Urinary bladder (tissue), 4 donors: ENCODE measurements around the gene NDFIP1. TPM values are rescaled to one million over a fixed set of nuclear protein-coding genes. Genes with fewer than 3 reads are reported as not detected.
A peak's percentile ranks its signal among the peaks of the same experiment; 100 is the strongest.

ENCODE experiments used
- DNase-seq: peaks from one replicate; pipeline ENCODE4 v3.0.0-alpha.2; 2015; ENCODE audit errors: extremely low spot score
- H3K27ac ChIP-seq: one replicate; pipeline ENCODE4 v1.5.1; 2013; ENCODE audit warnings: low read depth, mild to moderate bottlenecking, moderate library complexity
- H3K36me3 ChIP-seq: one replicate; pipeline ENCODE4 v1.6.1; 2013; ENCODE audit warnings: mild to moderate bottlenecking, moderate library complexity; ENCODE audit not compliant: insufficient read depth
- H3K4me1 ChIP-seq: one replicate; pipeline ENCODE4 v1.6.1; 2013; ENCODE audit warnings: mild to moderate bottlenecking, moderate library complexity; ENCODE audit not compliant: insufficient read depth
- H3K4me3 ChIP-seq: one replicate; pipeline ENCODE4 v1.5.1; 2013; ENCODE audit warnings: low read depth, low read length
- WGBS: extraction: QIAGEN DNeasy Blood & Tissue Kit; methylation state at CpG from one replicate; pipeline ENCODE4 v1.1.7; 2013; 5-methylcytosine and 5-hydroxymethylcytosine counted together
- polyA plus RNA-seq: library from polyadenylated mRNA; stranded (reverse); fragments of 200-250 nt; gene quantifications from one replicate; pipeline ENCODE4 v1.2.3, GENCODE V29; 2013
- total RNA-seq: library from RNA; depleted of rRNA; stranded (reverse); fragments of >200 nt; gene quantifications from one replicate; pipeline ENCODE4 v1.2.3, GENCODE V29; 2014
- donor health status: healthy with polysubstance abuse.
- donor health status: healthy.

The NDFIP1 gene
- total and polyA plus RNA-seq, 2 donors: 86.2 to 88.2 TPM

- Histone ChIP-seq H3K27ac (no peak overlapping the region), H3K4me3 (no peak overlapping the region), H3K36me3 (no peaks in the 10 kb centered on the region), H3K4me1 (no peaks in the 10 kb centered on the region)
- WGBS: 50% methylated on average over 7 of the region's 7 CpGs
- DNase-seq: no peak
These were observed 8.3 kb upstream of the NDFIP1 start for GRCh38 chr5:142100307-142100706.

DNA sequence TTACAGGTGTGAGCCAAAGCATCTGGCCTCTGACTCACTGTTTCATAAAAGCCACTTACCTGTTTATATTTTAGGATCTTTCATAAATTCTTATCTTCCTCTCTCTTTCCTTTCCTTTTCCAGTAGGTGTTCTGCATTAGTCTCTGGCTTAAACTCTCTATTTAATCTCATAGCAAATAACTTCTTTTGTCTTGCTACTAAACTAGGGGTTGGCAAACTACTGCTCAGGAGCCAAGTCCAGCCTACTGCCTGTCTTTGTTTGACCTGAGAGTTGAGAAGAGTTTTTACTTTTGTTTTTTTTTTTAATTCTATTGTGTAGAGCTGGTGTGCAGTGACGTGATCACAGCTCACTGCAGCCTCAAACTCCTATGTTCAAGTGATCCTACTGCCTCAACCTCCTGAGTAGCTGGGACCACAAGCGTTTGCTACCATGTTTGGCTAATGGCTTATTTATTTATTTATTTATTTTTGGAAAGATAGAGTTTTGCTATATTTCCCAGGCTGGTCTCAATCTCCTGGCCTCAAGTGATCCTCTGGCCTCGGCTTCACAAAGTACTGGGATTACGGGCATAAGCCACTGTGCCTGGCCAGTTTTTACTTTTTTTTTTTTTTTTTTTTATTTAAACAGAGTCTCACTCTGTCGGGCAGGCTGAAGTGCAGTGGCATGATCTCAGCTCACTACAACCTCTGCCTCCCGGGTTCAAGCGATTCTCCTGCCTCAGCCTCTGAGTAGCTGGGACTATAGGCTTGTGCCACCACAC, 5.4 kb upstream of the NDFIP1 start:
- WGBS: 85% methylated on average over 7 of the region's 7 CpGs
- H3K4me1 ChIP-seq: no peaks in the 10 kb centered on the region
- no peaks in the 10 kb centered on the region for H3K36me3 ChIP-seq
- no peak overlapping the region for H3K4me3 ChIP-seq
- DNase-seq: no peak
- no peak overlapping the region for H3K27ac ChIP-seq

GRCh38 chr5:142104491-142104890, 4.1 kb upstream of the NDFIP1 start:
- Histone ChIP-seq H3K4me3 (no peak overlapping the region), H3K36me3 (no peaks in the 10 kb centered on the region), H3K4me1 (no peaks in the 10 kb centered on the region), H3K27ac (no peak overlapping the region)
- DNase-seq: no peak
- 81% methylated on average over 4 of the region's 4 CpGs for WGBS

- H3K4me1 ChIP-seq: no peaks in the 10 kb centered on the region
- H3K36me3 ChIP-seq: no peaks in the 10 kb centered on the region
- no peak overlapping the region for H3K4me3 ChIP-seq
- peak; percentile 60 for DNase-seq
- H3K27ac ChIP-seq: peak overlapping the region; percentile 50
- 27% methylated on average over 3 of the region's 3 CpGs for WGBS
These were observed 2.5 kb upstream of the NDFIP1 start for GRCh38 chr5:142106061-142106460.

- Histone ChIP-seq H3K27ac (no peak overlapping the region), H3K4me1 (no peaks in the 10 kb centered on the region), H3K4me3 (no peak overlapping the region), H3K36me3 (no peaks in the 10 kb centered on the region)
- no peak for DNase-seq
- 80% methylated on average over 2 of the region's 2 CpGs for WGBS
These were observed 1.4 kb upstream of the NDFIP1 start for GRCh38 chr5:142107036-142107735.

GRCh38 chr5:142107736-142108431, 695 bp upstream of the NDFIP1 start:
- peak overlapping the region; percentile 88 for H3K4me3 ChIP-seq
- 69% methylated on average over 11 of the region's 11 CpGs for WGBS
- peak overlapping the region; percentile 100 for H3K27ac ChIP-seq
- peaks cover 1% of the 10 kb centered on the region for H3K4me1 ChIP-seq
- H3K36me3 ChIP-seq: no peaks in the 10 kb centered on the region
- no peak for DNase-seq

GRCh38 chr5:142109331-142110045, 909 bp downstream of the NDFIP1 start:
- peak overlapping the region; percentile 88 for H3K4me3 ChIP-seq
- no peak for DNase-seq
- under 1% methylated on average over 21 of the region's 21 CpGs for WGBS
- no peaks in the 10 kb centered on the region for H3K36me3 ChIP-seq
- peaks cover 3% of the 10 kb centered on the region for H3K4me1 ChIP-seq
- H3K27ac ChIP-seq: peak overlapping the region; percentile 100

- Histone ChIP-seq H3K4me1 (peaks cover 5% of the 10 kb centered on the region), H3K27ac (no peak overlapping the region), H3K4me3 (peak overlapping the region; percentile 88), H3K36me3 (no peaks in the 10 kb centered on the region)
- no peak for DNase-seq
- WGBS: 2% methylated on average over 9 of the region's 9 CpGs
These were observed 1.5 kb downstream of the NDFIP1 start for GRCh38 chr5:142110046-142110531.

DNA sequence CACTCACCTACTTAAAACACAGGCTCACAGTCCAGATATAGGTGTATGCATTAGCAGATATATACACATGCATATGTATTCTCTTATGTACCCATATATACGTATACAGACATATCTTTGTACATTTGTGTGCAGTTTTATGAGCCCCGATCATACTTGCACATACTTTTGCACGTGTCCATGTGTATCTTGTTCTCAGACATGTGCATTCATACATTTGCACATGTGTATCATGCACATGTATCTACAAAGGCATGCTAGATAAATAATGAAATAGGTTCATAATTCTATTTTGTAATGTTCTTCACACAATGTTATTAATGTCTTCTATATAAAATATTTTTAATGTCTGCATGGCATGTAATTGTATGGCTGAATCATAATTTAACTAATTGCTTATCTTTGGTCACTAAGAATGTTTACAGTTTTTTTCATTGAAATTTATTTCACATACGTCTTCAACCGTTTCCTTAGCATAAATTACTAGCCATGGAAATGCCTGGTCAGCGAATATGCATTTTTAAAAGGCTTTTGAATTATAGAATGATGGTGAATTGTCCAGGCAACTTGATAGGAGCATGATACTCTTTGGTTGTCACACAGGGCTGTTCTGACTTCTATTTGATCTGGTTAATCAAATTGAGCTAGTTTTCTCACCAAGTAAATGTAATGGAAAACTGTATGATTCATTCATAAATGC, 2.6 kb downstream of the NDFIP1 start:
- Histone ChIP-seq H3K4me3 (peak overlapping the region; percentile 11), H3K4me1 (peaks cover 5% of the 10 kb centered on the region), H3K36me3 (no peaks in the 10 kb centered on the region), H3K27ac (no peak overlapping the region)
- no peak for DNase-seq
- 54% methylated on average over 6 of the region's 6 CpGs for WGBS

GRCh38 chr5:142114687-142115086, 6.1 kb downstream of the NDFIP1 start:
- Histone ChIP-seq H3K36me3 (no peaks in the 10 kb centered on the region), H3K4me1 (peaks cover 7% of the 10 kb centered on the region), H3K27ac (no peak overlapping the region), H3K4me3 (no peak overlapping the region)
- WGBS: 95% methylated on average over 1 of the region's 1 CpG
- no peak for DNase-seq

DNA sequence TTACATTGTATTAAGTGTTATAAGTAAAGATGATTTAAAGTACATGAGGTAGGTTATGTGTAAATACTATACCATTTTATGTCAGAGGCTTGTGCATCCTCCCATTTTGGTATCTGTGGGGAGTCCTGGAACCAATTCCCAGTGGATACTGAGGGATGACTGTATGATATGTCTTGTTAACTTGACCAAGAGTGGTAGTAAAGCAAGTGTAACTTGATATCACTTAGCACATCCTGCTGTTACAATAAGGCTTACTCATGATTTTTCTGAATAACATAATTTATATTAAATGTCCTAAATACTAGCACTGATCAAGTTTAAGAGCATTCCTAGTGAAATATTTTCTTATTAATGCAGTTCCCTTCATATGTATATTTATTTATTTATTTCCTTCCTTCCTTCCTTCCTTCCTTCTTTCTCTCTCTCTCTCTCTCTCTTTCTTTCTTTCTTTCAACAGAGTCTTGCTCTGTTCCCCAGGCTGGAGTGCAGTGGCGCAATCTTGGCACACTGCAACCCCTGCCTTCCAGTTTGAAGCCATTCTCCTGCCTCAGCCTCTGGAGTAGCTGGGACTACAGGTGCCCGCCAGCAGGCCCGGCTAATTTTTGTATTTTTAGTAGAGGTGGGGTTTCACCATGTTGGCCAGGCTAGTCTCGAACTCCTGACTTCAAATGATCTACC, 7.5 kb downstream of the NDFIP1 start:
- no peak overlapping the region for H3K4me3 ChIP-seq
- H3K36me3 ChIP-seq: no peaks in the 10 kb centered on the region
- WGBS: 97% methylated on average over 4 of the region's 4 CpGs
- no peak for DNase-seq
- peaks cover 7% of the 10 kb centered on the region for H3K4me1 ChIP-seq
- H3K27ac ChIP-seq: no peak overlapping the region

- Histone ChIP-seq H3K27ac (no peak overlapping the region), H3K4me1 (peaks cover 7% of the 10 kb centered on the region), H3K4me3 (no peak overlapping the region), H3K36me3 (no peaks in the 10 kb centered on the region)
- no peak for DNase-seq
- 45% methylated on average over 5 of the region's 5 CpGs for WGBS
These were observed 9.1 kb downstream of the NDFIP1 start for GRCh38 chr5:142117579-142118151.
